Spleen (tissue), 11 donors: ENCODE measurements around the gene PLCB3. TPM values are rescaled to one million over a fixed set of nuclear protein-coding genes. Genes with fewer than 3 reads are reported as not detected.

ENCODE experiments used
- DNase-seq: peaks from one replicate; pipeline ENCODE4 v3.0.0-alpha.2; 2020
- H3K27ac ChIP-seq, 8 donors: fragments of 200-600 bp; sonication (generic) in 7 of 8; 1 replicate in 4 of 8; 2 replicates in 4 of 8; pipeline versions ENCODE4 v1.5.0 to v1.8.0; 2016 to 2021; ENCODE audit warnings: inconsistent platforms in 4 of 8, mild to moderate bottlenecking in 4 of 8, moderate library complexity in 1 of 8
- H3K27me3 ChIP-seq, 7 donors: fragments of 200-600 bp; sonication (generic) in 6 of 7; replicated peaks in 1 of 7; 1 replicate in 4 of 7; 2 replicates in 3 of 7; pipeline versions ENCODE4 v1.5.0 to v1.8.0; 2016 to 2021; ENCODE audit warnings: inconsistent platforms in 3 of 7, mild to moderate bottlenecking in 1 of 7
- H3K36me3 ChIP-seq, 6 donors: fragments of 200-600 bp; sonication (generic) in 5 of 6; 1 replicate in 4 of 6; 2 replicates in 2 of 6; pipeline versions ENCODE4 v1.5.0 to v1.8.0; 2016 to 2021; ENCODE audit warnings: inconsistent platforms in 2 of 6
- H3K4me1 ChIP-seq, 6 donors: fragments of 200-600 bp; sonication (generic) in 5 of 6; 1 replicate in 3 of 6; 2 replicates in 3 of 6; pipeline versions ENCODE4 v1.5.0 to v1.8.0; 2016 to 2021; ENCODE audit warnings: inconsistent platforms in 3 of 6
- H3K4me3 ChIP-seq, 8 donors: fragments of 200-600 bp; sonication (generic) in 7 of 8; 1 replicate in 4 of 8; 2 replicates in 4 of 8; pipeline versions ENCODE4 v1.5.0 to v1.8.0; 2016 to 2021; ENCODE audit warnings: inconsistent platforms in 4 of 8, mild to moderate bottlenecking in 4 of 8, moderate library complexity in 2 of 8
- H3K9me3 ChIP-seq, 8 donors: fragments of 200-600 bp; sonication (generic) in 7 of 8; 1 replicate in 4 of 8; 2 replicates in 4 of 8; pipeline versions ENCODE4 v1.5.0 to v1.8.0; 2016 to 2021; ENCODE audit warnings: inconsistent platforms in 4 of 8
- CTCF ChIP-seq, 11 experiments: fragments of 200-600 bp in 7 of 11; fragments of 450-650 bp in 4 of 11; sonication (generic) in 4 of 11; IDR thresholded peaks in 8 of 11; conservative IDR thresholded peaks in 3 of 11; 1 replicate in 7 of 11; 2 replicates in 4 of 11; pipeline versions ENCODE4 v1.4.0 to v1.8.0; 2016 to 2021; ENCODE audit warnings: antibody characterized with exemption in 11 of 11, inconsistent platforms in 4 of 11, mild to moderate bottlenecking in 1 of 11
- POLR2A ChIP-seq, 3 donors: fragments of 450-650 bp; IDR thresholded peaks; one replicate each; pipeline ENCODE4 v1.5.1; 2017; ENCODE audit warnings: antibody characterized with exemption in 3 of 3, mild to moderate bottlenecking in 1 of 3
- POLR2AphosphoS5 ChIP-seq, 3 donors: sonication (generic); formaldehyde crosslinking; IDR thresholded peaks; one replicate each; pipeline ENCODE4 v1.5.1; 2017; ENCODE audit warnings: antibody characterized with exemption in 3 of 3
- WGBS, 5 donors: extraction: QIAGEN DNeasy Blood & Tissue Kit in 3 of 5; methylation state at CpG; one replicate each; pipeline versions ENCODE4 v1.1.5 to v1.1.7; 2013 to 2018; 5-methylcytosine and 5-hydroxymethylcytosine counted together
- intact Hi-C: fragments of 100-400 bp; cut with DNase I; formaldehyde crosslinking; loops from one replicate; pipeline ENCODE4 v1.15.0; 2023; ENCODE audit warnings: low total_unique reads
- polyA plus RNA-seq, 3 donors: library from polyadenylated mRNA; stranded (reverse); fragments of 200-250 nt; gene quantifications; one replicate each; pipeline ENCODE4 v1.2.1, GENCODE V29; 2013
- total RNA-seq, 7 donors: library from RNA; depleted of rRNA in 3 of 7; stranded (reverse); fragments of >200 nt in 3 of 7; fragmentation: NEBNext Ultra II Directional in 4 of 7; extraction: Animal tissue kit (Norgen Biotek cat#: 25700) in 4 of 7; gene quantifications; one replicate each; pipeline versions ENCODE4 v1.1.0 to v1.2.1, GENCODE V29; 2016 to 2021
- donor health status: healthy with polysubstance abuse.
- donor health status: DM: no; HTN: no; CAD: no; lungs with moderate emphysema.
- donor health status: DM: no; HTN: no; CAD: no.
- donor health status: Bipolar disorder and iron deficiency.
- donor health status: healthy.
- donor health status: DM: no; HTN: no; CAD: no.
- donor health status: DM: yes; HTN: yes; CAD: no.

The PLCB3 gene
- total and polyA plus RNA-seq, 10 donors: 3.8 to 28.3 (median 21.1) TPM

- peak; percentile 93 to 96 (median 93) for TF ChIP-seq POLR2AphosphoS5 (IDR thresholded peaks at IDR 0.05)
- TF ChIP-seq CTCF (IDR thresholded peaks at IDR 0.05 in 8 of 11, conservative IDR thresholded peaks at IDR 0.05 in 3 of 11): peak in 6 of 11 experiments; percentile 5 to 43 (median 14)
- TF ChIP-seq POLR2A (IDR thresholded peaks at IDR 0.05): peak; percentile 9 to 79 (median 66)
- WGBS, 5 donors: 0 to 2% (median 1%) methylated on average over 23 to 54 of the region's 54 CpGs
- peak; percentile 98 for DNase-seq
- H3K4me3 ChIP-seq: peak within 1 kb of the TSS; percentile 72 to 97 (median 75)
- H3K4me1 ChIP-seq: peaks cover 36 to 92% (median 66%) of the 10 kb centered on the region in 6 donors
- H3K27me3 ChIP-seq: no peaks in the 10 kb centered on the region
- peaks cover 0 to 45% (median 26%) of the 10 kb centered on the region in 6 donors for H3K36me3 ChIP-seq
- intact Hi-C loops: no loop called here
- H3K27ac ChIP-seq: peak within 1 kb of the TSS; percentile 89 to 98 (median 94)
- no peaks in the 10 kb centered on the region for H3K9me3 ChIP-seq
Measured at GRCh38 chr11:64225608-64226506, 25.5 kb upstream of the PLCB3 start, which contains the start of the genes NUDT22 and TRPT1. TSS of gene NUDT22 (plus strand) at chr11:64226274. CDS start at chr11:64226653, 379 bp downstream. TSS of gene TRPT1 (minus strand) at chr11:64226186. CDS start at chr11:64225860, 326 bp downstream.

GRCh38 chr11:64226507-64227051 lies 24.8 kb upstream of the PLCB3 start:
- Histone ChIP-seq H3K36me3 (peaks cover 0 to 38% (median 18%) of the 10 kb centered on the region in 6 donors), H3K27ac (peak overlapping the region; percentile 89 to 98 (median 94)), H3K4me3 (peak overlapping the region; percentile 72 to 97 (median 75)), H3K27me3 (no peaks in the 10 kb centered on the region), H3K4me1 (peaks cover 42 to 95% (median 74%) of the 10 kb centered on the region in 6 donors), H3K9me3 (no peaks in the 10 kb centered on the region)
- TF ChIP-seq POLR2AphosphoS5 (IDR thresholded peaks at IDR 0.05): peak; percentile 69 to 78 (median 76)
- TF ChIP-seq CTCF (IDR thresholded peaks at IDR 0.05 in 8 of 11, conservative IDR thresholded peaks at IDR 0.05 in 3 of 11): peak in 1 of 11 experiments; percentile 6
- TF ChIP-seq POLR2A (IDR thresholded peaks at IDR 0.05): no peak
- intact Hi-C loops: no loop called here
- WGBS, 5 donors: 0 to 4% (median 3%) methylated on average over 2 to 26 of the region's 26 CpGs
- DNase-seq: peak; percentile 94

GRCh38 chr11:64227405-64227956 lies 23.8 kb upstream of the PLCB3 start:
- H3K4me1 ChIP-seq: peaks cover 46 to 97% (median 81%) of the 10 kb centered on the region in 6 donors

More at GRCh38 chr11:64227405-64227956, 23.8 kb upstream of the PLCB3 start:
- intact Hi-C loops: no loop called here
- no peaks in the 10 kb centered on the region for H3K27me3 ChIP-seq
- WGBS, 5 donors: 84 to 94% (median 87%) methylated on average over 3 of the region's 3 CpGs
- H3K9me3 ChIP-seq: no peaks in the 10 kb centered on the region
- peak overlapping the region; percentile 89 to 98 (median 94) for H3K27ac ChIP-seq
- TF ChIP-seq POLR2AphosphoS5 (IDR thresholded peaks at IDR 0.05): no peak
- TF ChIP-seq POLR2A (IDR thresholded peaks at IDR 0.05): no peak
- TF ChIP-seq CTCF (IDR thresholded peaks at IDR 0.05 in 8 of 11, conservative IDR thresholded peaks at IDR 0.05 in 3 of 11): no peak
- peak; percentile 74 for DNase-seq
- peaks cover 0 to 29% (median 14%) of the 10 kb centered on the region in 6 donors for H3K36me3 ChIP-seq
- H3K4me3 ChIP-seq: peak overlapping the region in 6 of 8 donors; percentile 72 to 97 (median 77)
